Spinal cord (tissue), 10 donors: ENCODE measurements around the gene GRIK4. TPM values are rescaled to one million over a fixed set of nuclear protein-coding genes. Genes with fewer than 3 reads are reported as not detected.

Experiments used
- DNase-seq, 6 donors: peaks; one replicate each; pipeline versions ENCODE4 v3.0.0 to v3.0.0-alpha.2; 2013 to 2015; ENCODE audit warnings: low spot score in 6 of 6, low read depth in 4 of 6
- H3K27ac ChIP-seq: one replicate; pipeline ENCODE4 v1.5.1; 2013; ENCODE audit warnings: low read depth, low read length, control low read depth
- H3K27me3 ChIP-seq: one replicate; pipeline ENCODE4 v1.6.1; 2013; ENCODE audit warnings: low read length; ENCODE audit not compliant: control insufficient read depth, insufficient read depth
- H3K36me3 ChIP-seq: one replicate; pipeline ENCODE4 v1.6.1; 2013; ENCODE audit warnings: low read length; ENCODE audit not compliant: control insufficient read depth, insufficient read depth
- H3K4me1 ChIP-seq: one replicate; pipeline ENCODE4 v1.6.1; 2013; ENCODE audit warnings: low read length; ENCODE audit not compliant: control insufficient read depth, insufficient read depth
- H3K4me3 ChIP-seq: one replicate; pipeline ENCODE4 v1.5.1; 2013; ENCODE audit warnings: low read depth, low read length, control low read depth
- H3K9me3 ChIP-seq: one replicate; pipeline ENCODE4 v1.6.1; 2013; ENCODE audit warnings: low read length; ENCODE audit not compliant: control insufficient read depth, insufficient read depth
- WGBS: methylation state at CpG from one replicate; pipeline ENCODE4 v1.1.5; 2013; ENCODE audit warnings: missing lambda C conversion rate; ENCODE audit not compliant: insufficient coverage; 5-methylcytosine and 5-hydroxymethylcytosine counted together
- polyA plus RNA-seq, 2 donors: library from polyadenylated mRNA; unstranded; fragments of 120-200 nt; gene quantifications; one replicate each; pipeline ENCODE4 v1.2.1, GENCODE V29; 2013; ENCODE audit not compliant: insufficient read length in 2 of 2
- total RNA-seq, 2 donors: library from RNA; depleted of rRNA in 1 of 2; stranded (reverse); fragments of 120-200 nt in 1 of 2; fragments of >200 nt in 1 of 2; gene quantifications; one replicate each; pipeline versions ENCODE4 v1.2.3 to v1.2.4, GENCODE V29; 2013 to 2014
- donor health status: healthy.

Gene GRIK4
- total and polyA plus RNA-seq, 4 donors: 5.2 to 23.2 (median 12.3) TPM

- Histone ChIP-seq H3K27ac (no peak overlapping the region), H3K4me1 (no peaks in the 10 kb centered on the region), H3K9me3 (no peaks in the 10 kb centered on the region), H3K4me3 (no peak overlapping the region), H3K27me3 (no peaks in the 10 kb centered on the region), H3K36me3 (no peaks in the 10 kb centered on the region)
- no peak for DNase-seq
- no CpG with 5 or more reads among the region's 4 CpGs for WGBS
Observed at GRCh38 chr11:121033635-121034034, 522.1 kb downstream of the GRIK4 start.

GRCh38 chr11:121035169-121035755 is 523.7 kb downstream of the GRIK4 start:
- 67% methylated on average over 2 of the region's 4 CpGs for WGBS
- no peaks in the 10 kb centered on the region for H3K36me3 ChIP-seq
- no peak overlapping the region for H3K4me3 ChIP-seq
- no peaks in the 10 kb centered on the region for H3K27me3 ChIP-seq
- no peak overlapping the region for H3K27ac ChIP-seq
- H3K4me1 ChIP-seq: no peaks in the 10 kb centered on the region
- peak in 1 of 6 donors; percentile 10 for DNase-seq
- no peaks in the 10 kb centered on the region for H3K9me3 ChIP-seq

- H3K36me3 ChIP-seq: no peaks in the 10 kb centered on the region
- no peaks in the 10 kb centered on the region for H3K27me3 ChIP-seq
- no peaks in the 10 kb centered on the region for H3K9me3 ChIP-seq
- WGBS: 82% methylated on average over 2 of the region's 3 CpGs
- no peak overlapping the region for H3K27ac ChIP-seq
- no peaks in the 10 kb centered on the region for H3K4me1 ChIP-seq
- no peak overlapping the region for H3K4me3 ChIP-seq
- DNase-seq: no peak
Observed at GRCh38 chr11:121035780-121036179, 524.2 kb downstream of the GRIK4 start.

GRCh38 chr11:121037016-121037415 is 525.5 kb downstream of the GRIK4 start:
- no CpG with 5 or more reads among the region's 1 CpG for WGBS
- no peak for DNase-seq

More at GRCh38 chr11:121037016-121037415, 525.5 kb downstream of the GRIK4 start:
- Histone ChIP-seq H3K27me3 (no peaks in the 10 kb centered on the region), H3K4me3 (no peak overlapping the region), H3K36me3 (no peaks in the 10 kb centered on the region), H3K27ac (no peak overlapping the region), H3K4me1 (no peaks in the 10 kb centered on the region), H3K9me3 (no peaks in the 10 kb centered on the region)

Other genes starting within 250 kb of the GRIK4 start
- 10 to 100 TPM; 16.1 to 16.9 TPM for gene TLCD5, start 186.4 kb upstream of the GRIK4 start, total RNA-seq
- 10 to 100 TPM; 15.7 to 18.6 TPM for gene TLCD5, start 186.4 kb upstream of the GRIK4 start, polyA plus RNA-seq
- gene ARHGEF12, start 175.3 kb upstream of the GRIK4 start, total RNA-seq: 100 to 1,000 TPM; 112 to 179 TPM
- gene ARHGEF12, start 175.3 kb upstream of the GRIK4 start, polyA plus RNA-seq: 10 to 100 TPM; 67.9 to 89.9 TPM